ENCODE results near the gene MEGF11.

Gene MEGF11

DNA sequence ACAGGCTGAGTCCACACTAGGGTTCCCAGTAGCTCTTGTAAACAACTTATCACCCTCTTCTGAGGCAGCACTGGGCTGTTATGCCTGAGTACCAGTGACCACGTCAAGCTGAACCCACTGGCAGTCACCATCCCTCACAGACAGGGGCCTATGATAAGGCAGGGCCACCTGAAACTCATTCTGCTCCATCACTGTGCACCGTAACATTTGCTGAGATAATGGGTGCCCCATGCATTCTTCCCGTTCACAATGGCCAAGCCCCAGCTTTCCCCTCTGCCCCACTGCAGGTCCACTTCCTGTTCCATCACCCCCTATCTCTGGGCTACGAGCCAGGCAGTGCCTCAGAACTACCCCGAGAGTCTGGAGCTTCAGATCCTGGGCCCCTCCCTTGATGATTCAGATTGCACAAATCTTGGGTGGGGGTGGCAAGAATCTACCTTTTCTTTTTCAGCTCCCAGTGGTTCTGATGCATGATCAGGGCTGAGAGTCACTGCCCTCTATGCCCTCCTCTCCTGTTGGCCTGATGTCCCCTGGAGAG lies 226.2 kb downstream of the MEGF11 start:
- TF ChIP-seq, protein P1, sequence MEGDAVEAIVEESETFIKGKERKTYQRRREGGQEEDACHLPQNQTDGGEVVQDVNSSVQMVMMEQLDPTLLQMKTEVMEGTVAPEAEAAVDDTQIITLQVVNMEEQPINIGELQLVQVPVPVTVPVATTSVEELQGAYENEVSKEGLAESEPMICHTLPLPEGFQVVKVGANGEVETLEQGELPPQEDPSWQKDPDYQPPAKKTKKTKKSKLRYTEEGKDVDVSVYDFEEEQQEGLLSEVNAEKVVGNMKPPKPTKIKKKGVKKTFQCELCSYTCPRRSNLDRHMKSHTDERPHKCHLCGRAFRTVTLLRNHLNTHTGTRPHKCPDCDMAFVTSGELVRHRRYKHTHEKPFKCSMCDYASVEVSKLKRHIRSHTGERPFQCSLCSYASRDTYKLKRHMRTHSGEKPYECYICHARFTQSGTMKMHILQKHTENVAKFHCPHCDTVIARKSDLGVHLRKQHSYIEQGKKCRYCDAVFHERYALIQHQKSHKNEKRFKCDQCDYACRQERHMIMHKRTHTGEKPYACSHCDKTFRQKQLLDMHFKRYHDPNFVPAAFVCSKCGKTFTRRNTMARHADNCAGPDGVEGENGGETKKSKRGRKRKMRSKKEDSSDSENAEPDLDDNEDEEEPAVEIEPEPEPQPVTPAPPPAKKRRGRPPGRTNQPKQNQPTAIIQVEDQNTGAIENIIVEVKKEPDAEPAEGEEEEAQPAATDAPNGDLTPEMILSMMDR (IDR thresholded peaks at IDR 0.05): no peak
- Histone ChIP-seq H3K9me3 (peaks cover 0 to 11% (median 0%) of the 10 kb centered on the region in 3 donors), H3K4me1 (peaks cover 0 to 3% (median 0%) of the 10 kb centered on the region in 4 donors), H3K27me3 (peaks cover 0 to 54% of the 10 kb centered on the region in 2 donors), H3K4me3 (no peak overlapping the region), H3K27ac (no peak overlapping the region), H3K36me3 (no peaks in the 10 kb centered on the region)
- no peak for DNase-seq
- intact Hi-C loops (cut with DNase I; ENCODE audit: low total_unique reads): no loop called here

DNA sequence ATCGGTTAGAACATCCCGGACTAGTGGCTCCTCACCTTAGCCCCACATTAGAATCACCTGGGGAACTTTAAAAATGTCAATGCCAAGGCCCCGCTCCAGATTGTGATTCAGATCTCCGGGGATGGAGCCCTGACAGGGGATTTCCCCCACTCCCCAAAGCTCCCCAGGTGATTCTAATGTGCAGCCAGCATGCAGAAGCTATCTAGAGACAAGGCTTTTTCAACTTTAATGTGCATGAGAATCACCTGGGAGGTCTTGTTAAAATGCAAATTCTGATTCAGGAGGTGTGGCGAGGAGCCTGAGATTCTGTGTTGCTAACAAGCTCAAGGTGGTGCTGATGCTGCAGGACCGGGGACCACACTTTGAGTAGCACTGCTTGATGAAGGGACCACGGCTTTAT lies 227.6 kb downstream of the MEGF11 start:
- H3K4me1 ChIP-seq: peaks cover 0 to 3% (median 0%) of the 10 kb centered on the region in 4 donors
- no peak for DNase-seq
- intact Hi-C loops (cut with DNase I; ENCODE audit: low total_unique reads): no loop called here
- H3K9me3 ChIP-seq: no peaks in the 10 kb centered on the region
- H3K36me3 ChIP-seq: no peaks in the 10 kb centered on the region
- H3K27me3 ChIP-seq: peaks cover 0 to 59% of the 10 kb centered on the region in 2 donors
- H3K27ac ChIP-seq: no peak overlapping the region
- TF ChIP-seq, protein P1 (IDR thresholded peaks at IDR 0.05): no peak
- H3K4me3 ChIP-seq: no peak overlapping the region

DNA sequence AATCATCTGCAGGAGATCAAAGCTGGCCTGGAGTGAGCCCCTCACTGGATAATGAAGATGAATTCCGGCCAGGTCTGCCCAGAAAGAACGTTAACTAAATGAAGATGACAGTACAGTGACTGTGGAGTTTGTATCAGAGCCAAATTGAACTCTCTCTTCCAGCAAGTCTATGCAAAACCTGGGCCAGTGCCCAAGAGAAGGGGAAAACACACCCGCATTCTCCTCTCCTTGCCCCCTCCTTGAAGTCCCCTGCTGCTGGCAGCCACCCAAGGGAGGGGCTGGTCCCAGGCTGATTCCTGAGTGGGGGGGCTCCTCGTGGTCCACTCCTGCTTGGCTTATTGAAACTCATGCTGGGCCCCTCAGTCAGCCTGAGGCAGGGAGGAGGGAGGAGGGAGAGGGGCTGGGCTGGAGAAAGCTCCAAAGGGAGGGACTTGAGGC lies 228.5 kb downstream of the MEGF11 start:
- Histone ChIP-seq H3K4me1 (peaks cover 0 to 3% (median 0%) of the 10 kb centered on the region in 4 donors), H3K27ac (no peak overlapping the region), H3K4me3 (no peak overlapping the region), H3K9me3 (no peaks in the 10 kb centered on the region), H3K27me3 (peaks cover 0 to 57% of the 10 kb centered on the region in 2 donors), H3K36me3 (no peaks in the 10 kb centered on the region)
- DNase-seq: no peak
- TF ChIP-seq, protein P1 (IDR thresholded peaks at IDR 0.05): no peak
- intact Hi-C loops (cut with DNase I; ENCODE audit: low total_unique reads): no loop called here

DNA sequence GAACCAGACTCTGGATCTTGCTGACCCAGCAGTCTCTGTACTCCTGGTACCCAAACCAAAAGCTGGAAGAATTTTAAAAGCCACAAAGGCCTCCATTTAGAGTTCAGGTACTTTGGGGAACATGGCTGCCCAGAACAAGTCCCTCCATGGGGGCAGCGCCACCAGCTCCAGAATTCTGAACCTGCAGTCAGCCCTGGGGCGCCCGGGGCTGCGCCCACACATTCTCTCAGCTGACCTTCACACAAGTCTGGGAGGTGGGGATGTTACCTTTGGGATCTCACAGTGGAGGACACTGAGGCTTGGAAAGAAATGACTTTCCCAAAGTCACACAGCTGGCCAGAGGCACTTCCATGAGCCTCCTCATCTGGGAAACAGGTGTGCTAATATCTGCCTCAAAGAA lies 229.4 kb downstream of the MEGF11 start:
- TF ChIP-seq, protein P1 (IDR thresholded peaks at IDR 0.05): no peak
- no peaks in the 10 kb centered on the region for H3K9me3 ChIP-seq
- peaks cover 0 to 55% of the 10 kb centered on the region in 2 donors for H3K27me3 ChIP-seq
- H3K27ac ChIP-seq: no peak overlapping the region
- H3K4me1 ChIP-seq: peaks cover 0 to 3% (median 0%) of the 10 kb centered on the region in 4 donors
- intact Hi-C loops (cut with DNase I; ENCODE audit: low total_unique reads): no loop called here
- H3K4me3 ChIP-seq: no peak overlapping the region
- no peaks in the 10 kb centered on the region for H3K36me3 ChIP-seq
- no peak for DNase-seq

DNA sequence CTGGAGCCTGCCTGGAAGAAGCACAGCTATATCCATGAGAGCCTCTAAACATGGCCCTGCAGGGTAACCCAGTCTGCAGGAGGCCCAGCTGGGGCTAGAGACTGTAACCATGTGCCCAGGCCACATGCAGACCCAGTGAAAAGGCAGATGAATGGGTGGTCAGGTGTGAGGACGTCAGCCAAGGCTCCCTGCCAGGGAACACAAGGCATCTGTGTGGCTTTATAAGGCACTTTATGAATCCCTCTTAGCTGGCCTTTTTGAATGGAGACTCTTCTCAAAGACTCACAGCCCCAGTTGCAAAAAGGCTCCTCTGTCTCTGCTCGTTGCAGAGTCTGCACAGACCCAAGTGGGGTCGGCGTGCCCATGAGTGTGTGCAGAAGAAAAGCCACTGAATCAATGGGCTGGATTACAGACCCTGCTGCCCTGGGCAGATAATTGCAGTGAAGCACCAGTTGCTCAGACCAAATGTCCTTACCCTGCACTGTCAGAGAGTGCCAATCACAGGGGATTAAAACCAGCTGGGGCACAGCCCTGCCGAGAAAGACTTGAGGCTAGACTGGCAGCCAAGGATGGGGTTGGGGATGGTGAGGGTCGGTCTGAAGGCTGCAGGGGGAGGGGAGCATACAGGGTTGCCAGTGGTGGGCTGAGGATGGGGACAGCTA lies 230.1 kb downstream of the MEGF11 start:
- DNase-seq: no peak

More for the DNA sequence above, 230.1 kb downstream of the MEGF11 start:
- no peak overlapping the region for H3K27ac ChIP-seq
- peaks cover 0 to 54% of the 10 kb centered on the region in 2 donors for H3K27me3 ChIP-seq
- H3K36me3 ChIP-seq: no peaks in the 10 kb centered on the region
- peaks cover 0 to 3% (median 0%) of the 10 kb centered on the region in 4 donors for H3K4me1 ChIP-seq
- no peaks in the 10 kb centered on the region for H3K9me3 ChIP-seq
- TF ChIP-seq, protein P1 (IDR thresholded peaks at IDR 0.05): no peak
- intact Hi-C loops (cut with DNase I; ENCODE audit: low total_unique reads): no loop called here
- no peak overlapping the region for H3K4me3 ChIP-seq

Data from tibial artery (tissue), 4 donors.